ENCODE data around the gene RBFOX1. TPM values are rescaled to one million over a fixed set of nuclear protein-coding genes. Genes with fewer than 3 reads are reported as not detected.

Gene RBFOX1
- polyA plus RNA-seq, 1 experiment = not detected

GRCh38 chr16:7294020-7294419 lies 38.6 kb upstream of the RBFOX1 start:
- peaks cover 12% of the 10 kb centered on the region; the same call in 1 of the 2 replicates for H3K9me3 ChIP-seq (ENCODE audit: control insufficient read depth, insufficient read depth, low read length)
- CTCF ChIA-PET = no interaction called here
- H3K27ac ChIP-seq (ENCODE audit: low read depth, low read length) = no peak overlapping the region
- TF ChIP-seq CTCF (IDR thresholded peaks at IDR 0.05; ENCODE audit: low read depth, low read length) = no peak
- DNase-seq (ENCODE audit: low read depth, low spot score) = no peak
- H3K4me3 ChIP-seq (ENCODE audit: low read depth, low read length) = no peak overlapping the region
- POLR2A ChIA-PET = no interaction called here
- no peaks in the 10 kb centered on the region for H3K27me3 ChIP-seq (ENCODE audit: control insufficient read depth, insufficient read depth, low read length)

- CTCF ChIA-PET = no interaction called here
- peaks cover 27% of the 10 kb centered on the region for H3K9me3 ChIP-seq (ENCODE audit: control insufficient read depth, insufficient read depth, low read length)
- DNase-seq (ENCODE audit: low read depth, low spot score) = no peak
- no peak for TF ChIP-seq CTCF (IDR thresholded peaks at IDR 0.05; ENCODE audit: low read depth, low read length)
- H3K27me3 ChIP-seq (ENCODE audit: control insufficient read depth, insufficient read depth, low read length) = no peaks in the 10 kb centered on the region
- H3K27ac ChIP-seq (ENCODE audit: low read depth, low read length) = no peak overlapping the region
- no peak overlapping the region for H3K4me3 ChIP-seq (ENCODE audit: low read depth, low read length)
- POLR2A ChIA-PET = no interaction called here
These were observed 29.5 kb upstream of the RBFOX1 start for GRCh38 chr16:7303052-7303610.

GRCh38 chr16:7303660-7304200 lies 28.9 kb upstream of the RBFOX1 start:
- CTCF ChIA-PET = no interaction called here
- POLR2A ChIA-PET = no interaction called here

GRCh38 chr16:7304279-7304678 lies 28.4 kb upstream of the RBFOX1 start:
- H3K4me3 ChIP-seq (ENCODE audit: low read depth, low read length) = no peak overlapping the region
- H3K27me3 ChIP-seq (ENCODE audit: control insufficient read depth, insufficient read depth, low read length) = no peaks in the 10 kb centered on the region
- no peak for TF ChIP-seq CTCF (IDR thresholded peaks at IDR 0.05; ENCODE audit: low read depth, low read length)
- no peak for DNase-seq (ENCODE audit: low read depth, low spot score)
- H3K27ac ChIP-seq (ENCODE audit: low read depth, low read length) = no peak overlapping the region
- peaks cover 30% of the 10 kb centered on the region for H3K9me3 ChIP-seq (ENCODE audit: control insufficient read depth, insufficient read depth, low read length)
- ChIA-PET POLR2A (no interaction called here), CTCF (no interaction called here)

More at GRCh38 chr16:7303660-7304200, 28.9 kb upstream of the RBFOX1 start:
- Histone ChIP-seq H3K27ac (ENCODE audit: low read depth, low read length) (no peak overlapping the region), H3K9me3 (ENCODE audit: control insufficient read depth, insufficient read depth, low read length) (peaks cover 28% of the 10 kb centered on the region), H3K4me3 (ENCODE audit: low read depth, low read length) (no peak overlapping the region), H3K27me3 (ENCODE audit: control insufficient read depth, insufficient read depth, low read length) (no peaks in the 10 kb centered on the region)
- no peak for TF ChIP-seq CTCF (IDR thresholded peaks at IDR 0.05; ENCODE audit: low read depth, low read length)
- no peak for DNase-seq (ENCODE audit: low read depth, low spot score)

GRCh38 chr16:7304958-7305357 lies 27.7 kb upstream of the RBFOX1 start:
- CTCF ChIA-PET = no interaction called here
- peaks cover 37% of the 10 kb centered on the region for H3K9me3 ChIP-seq (ENCODE audit: control insufficient read depth, insufficient read depth, low read length)
- POLR2A ChIA-PET = no interaction called here
- no peaks in the 10 kb centered on the region for H3K27me3 ChIP-seq (ENCODE audit: control insufficient read depth, insufficient read depth, low read length)
- no peak overlapping the region for H3K27ac ChIP-seq (ENCODE audit: low read depth, low read length)
- TF ChIP-seq CTCF (IDR thresholded peaks at IDR 0.05; ENCODE audit: low read depth, low read length) = no peak
- no peak for DNase-seq (ENCODE audit: low read depth, low spot score)
- no peak overlapping the region for H3K4me3 ChIP-seq (ENCODE audit: low read depth, low read length)
